ENCODE results near the gene DLGAP4. TPM values are rescaled to one million over a fixed set of nuclear protein-coding genes. Genes with fewer than 3 reads are reported as not detected.
A peak's percentile ranks its signal among the peaks of the same experiment; 100 is the strongest.

Gene DLGAP4
- total RNA-seq, 1 donor from 2014 or later: 172 TPM

GRCh38 chr20:36268440-36269342 is 37.4 kb upstream of the DLGAP4 start:
- Mint-ChIP-seq H3K27me3 (ENCODE audit: unreplicated experiment) (peaks cover 4% of the 10 kb centered on the region), H3K27ac (ENCODE audit: unreplicated experiment) (no peak overlapping the region), H3K4me1 (ENCODE audit: unreplicated experiment) (peaks cover 21% of the 10 kb centered on the region), H3K9me3 (ENCODE audit: unreplicated experiment) (no peaks in the 10 kb centered on the region), H3K36me3 (ENCODE audit: low read depth, unreplicated experiment) (no peaks in the 10 kb centered on the region), H3K4me3 (ENCODE audit: unreplicated experiment) (no peak overlapping the region)
- no peak for DNase-seq (ENCODE audit: low spot score)
- TF ChIP-seq, protein P1, sequence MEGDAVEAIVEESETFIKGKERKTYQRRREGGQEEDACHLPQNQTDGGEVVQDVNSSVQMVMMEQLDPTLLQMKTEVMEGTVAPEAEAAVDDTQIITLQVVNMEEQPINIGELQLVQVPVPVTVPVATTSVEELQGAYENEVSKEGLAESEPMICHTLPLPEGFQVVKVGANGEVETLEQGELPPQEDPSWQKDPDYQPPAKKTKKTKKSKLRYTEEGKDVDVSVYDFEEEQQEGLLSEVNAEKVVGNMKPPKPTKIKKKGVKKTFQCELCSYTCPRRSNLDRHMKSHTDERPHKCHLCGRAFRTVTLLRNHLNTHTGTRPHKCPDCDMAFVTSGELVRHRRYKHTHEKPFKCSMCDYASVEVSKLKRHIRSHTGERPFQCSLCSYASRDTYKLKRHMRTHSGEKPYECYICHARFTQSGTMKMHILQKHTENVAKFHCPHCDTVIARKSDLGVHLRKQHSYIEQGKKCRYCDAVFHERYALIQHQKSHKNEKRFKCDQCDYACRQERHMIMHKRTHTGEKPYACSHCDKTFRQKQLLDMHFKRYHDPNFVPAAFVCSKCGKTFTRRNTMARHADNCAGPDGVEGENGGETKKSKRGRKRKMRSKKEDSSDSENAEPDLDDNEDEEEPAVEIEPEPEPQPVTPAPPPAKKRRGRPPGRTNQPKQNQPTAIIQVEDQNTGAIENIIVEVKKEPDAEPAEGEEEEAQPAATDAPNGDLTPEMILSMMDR (IDR thresholded peaks at IDR 0.05; ENCODE audit: unreplicated experiment): no peak

GRCh38 chr20:36269507-36269906 is 36.6 kb upstream of the DLGAP4 start:
- H3K4me3 Mint-ChIP-seq (ENCODE audit: unreplicated experiment): no peak overlapping the region
- peaks cover 2% of the 10 kb centered on the region for H3K27me3 Mint-ChIP-seq (ENCODE audit: unreplicated experiment)
- TF ChIP-seq, protein P1 (IDR thresholded peaks at IDR 0.05; ENCODE audit: unreplicated experiment): no peak
- no peaks in the 10 kb centered on the region for H3K9me3 Mint-ChIP-seq (ENCODE audit: unreplicated experiment)
- no peak overlapping the region for H3K27ac Mint-ChIP-seq (ENCODE audit: unreplicated experiment)
- no peaks in the 10 kb centered on the region for H3K36me3 Mint-ChIP-seq (ENCODE audit: low read depth, unreplicated experiment)
- peaks cover 21% of the 10 kb centered on the region for H3K4me1 Mint-ChIP-seq (ENCODE audit: unreplicated experiment)
- no peak for DNase-seq (ENCODE audit: low spot score)

- DNase-seq (ENCODE audit: low spot score): peak; percentile 40
- Mint-ChIP-seq H3K27me3 (ENCODE audit: unreplicated experiment) (peaks cover 4% of the 10 kb centered on the region), H3K4me3 (ENCODE audit: unreplicated experiment) (peak overlapping the region; percentile 71), H3K9me3 (ENCODE audit: unreplicated experiment) (no peaks in the 10 kb centered on the region), H3K4me1 (ENCODE audit: unreplicated experiment) (peaks cover 21% of the 10 kb centered on the region), H3K27ac (ENCODE audit: unreplicated experiment) (peak overlapping the region; percentile 91), H3K36me3 (ENCODE audit: low read depth, unreplicated experiment) (no peaks in the 10 kb centered on the region)
- TF ChIP-seq, protein P1 (IDR thresholded peaks at IDR 0.05; ENCODE audit: unreplicated experiment): no peak
Measured at GRCh38 chr20:36270744-36271638, 35.1 kb upstream of the DLGAP4 start.

DNA sequence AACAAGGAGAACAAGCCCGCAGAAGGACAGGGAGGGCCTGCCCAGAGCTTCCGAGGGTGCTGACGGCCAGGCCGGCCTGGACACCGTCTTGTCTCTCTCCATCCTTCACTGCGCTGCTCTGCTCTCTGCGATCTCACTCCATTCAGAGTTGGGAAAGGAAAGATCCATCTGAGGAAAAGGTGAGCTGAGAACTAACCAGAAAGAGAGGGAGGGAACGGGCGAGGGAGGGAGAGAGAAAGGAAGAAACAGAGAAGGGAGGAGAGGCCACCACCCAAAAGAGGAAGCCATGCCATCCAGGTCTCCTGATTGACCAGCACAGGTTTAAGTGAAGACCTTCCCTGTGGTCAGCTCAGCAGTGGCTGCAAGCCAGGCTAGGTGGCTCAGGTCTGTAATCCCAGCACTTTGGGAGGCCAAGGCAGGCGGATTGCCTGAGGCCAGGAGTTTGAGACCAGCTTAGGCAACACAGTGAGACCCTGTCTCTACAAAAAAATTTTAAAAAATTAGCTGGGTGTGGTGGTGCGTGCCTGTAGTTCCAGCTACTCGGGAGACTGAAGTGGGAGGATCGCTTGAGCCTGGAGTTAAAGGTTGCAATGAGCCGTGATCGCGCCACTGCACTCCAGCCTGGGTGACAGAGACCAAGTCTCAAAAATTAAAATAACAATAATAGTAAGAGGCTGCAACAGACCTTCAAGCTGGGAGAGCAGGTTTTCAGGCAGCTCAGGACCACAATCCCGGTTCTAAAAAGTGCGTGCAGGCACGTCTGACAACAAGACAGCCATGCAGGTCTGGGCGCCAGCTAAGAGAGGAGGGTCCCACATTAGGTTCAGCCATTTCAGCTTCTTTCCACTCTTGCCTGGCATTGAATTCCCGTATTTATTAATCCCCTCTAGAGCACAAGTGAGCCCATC is 34.2 kb upstream of the DLGAP4 start:
- TF ChIP-seq, protein P1 (IDR thresholded peaks at IDR 0.05; ENCODE audit: unreplicated experiment): no peak
- no peaks in the 10 kb centered on the region for H3K36me3 Mint-ChIP-seq (ENCODE audit: low read depth, unreplicated experiment)
- peaks cover 4% of the 10 kb centered on the region for H3K27me3 Mint-ChIP-seq (ENCODE audit: unreplicated experiment)
- peak overlapping the region; percentile 91 for H3K27ac Mint-ChIP-seq (ENCODE audit: unreplicated experiment)
- DNase-seq (ENCODE audit: low spot score): no peak
- H3K9me3 Mint-ChIP-seq (ENCODE audit: unreplicated experiment): no peaks in the 10 kb centered on the region
- H3K4me1 Mint-ChIP-seq (ENCODE audit: unreplicated experiment): peaks cover 21% of the 10 kb centered on the region
- H3K4me3 Mint-ChIP-seq (ENCODE audit: unreplicated experiment): peak overlapping the region; percentile 71

Data from endothelial cell (in vitro differentiated cells).